ENCODE measurements around the gene MYOZ2.

GRCh38 chr4:119139822-119140252 is 4.2 kb downstream of the MYOZ2 start:
- no peak for TF ChIP-seq EZH2 (IDR thresholded peaks at IDR 0.05; ENCODE audit: borderline replicate concordance, low read depth, low read length, severe bottlenecking)
- TF ChIP-seq, protein P1, sequence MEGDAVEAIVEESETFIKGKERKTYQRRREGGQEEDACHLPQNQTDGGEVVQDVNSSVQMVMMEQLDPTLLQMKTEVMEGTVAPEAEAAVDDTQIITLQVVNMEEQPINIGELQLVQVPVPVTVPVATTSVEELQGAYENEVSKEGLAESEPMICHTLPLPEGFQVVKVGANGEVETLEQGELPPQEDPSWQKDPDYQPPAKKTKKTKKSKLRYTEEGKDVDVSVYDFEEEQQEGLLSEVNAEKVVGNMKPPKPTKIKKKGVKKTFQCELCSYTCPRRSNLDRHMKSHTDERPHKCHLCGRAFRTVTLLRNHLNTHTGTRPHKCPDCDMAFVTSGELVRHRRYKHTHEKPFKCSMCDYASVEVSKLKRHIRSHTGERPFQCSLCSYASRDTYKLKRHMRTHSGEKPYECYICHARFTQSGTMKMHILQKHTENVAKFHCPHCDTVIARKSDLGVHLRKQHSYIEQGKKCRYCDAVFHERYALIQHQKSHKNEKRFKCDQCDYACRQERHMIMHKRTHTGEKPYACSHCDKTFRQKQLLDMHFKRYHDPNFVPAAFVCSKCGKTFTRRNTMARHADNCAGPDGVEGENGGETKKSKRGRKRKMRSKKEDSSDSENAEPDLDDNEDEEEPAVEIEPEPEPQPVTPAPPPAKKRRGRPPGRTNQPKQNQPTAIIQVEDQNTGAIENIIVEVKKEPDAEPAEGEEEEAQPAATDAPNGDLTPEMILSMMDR (IDR thresholded peaks at IDR 0.05; ENCODE audit: borderline replicate concordance, extremely low read depth, low read length, poor library complexity, severe bottlenecking), result no peak

Data from DND-41 (cell line).